Hematopoietic multipotent progenitor cell treated with erythropoietin and hydrocortisone succinate and interleukin-3 and kit ligand, for 8 days (in vitro differentiated cells): ENCODE results near the gene DLG2.
"Not testable (repeated sequence)": the region's sequence is repeated elsewhere in the genome, so short reads cannot be mapped to it uniquely, and the experiment has no call there.

Experiments
- DNase-seq: peaks from one replicate; pipeline ENCODE4 v3.0.0-alpha.2; 2015

The DLG2 gene

GRCh38 chr11:83641511-83641910 lies 1985.6 kb downstream of the DLG2 start:
- no peak for DNase-seq

- no peak for DNase-seq
Observed at GRCh38 chr11:83639995-83640758, 1987.0 kb downstream of the DLG2 start.

GRCh38 chr11:83635166-83635565 lies 1992.0 kb downstream of the DLG2 start:
- no peak for DNase-seq

GRCh38 chr11:83630211-83630610 lies 1996.9 kb downstream of the DLG2 start:
- no peak for DNase-seq

GRCh38 chr11:83629775-83630174 lies 1997.4 kb downstream of the DLG2 start:
- DNase-seq = no peak

GRCh38 chr11:83628622-83629355 lies 1998.4 kb downstream of the DLG2 start:
- DNase-seq = no peak

GRCh38 chr11:83625336-83625735 lies 2001.8 kb downstream of the DLG2 start:
- DNase-seq = no peak

GRCh38 chr11:83617671-83618070 lies 2009.5 kb downstream of the DLG2 start:
- DNase-seq = no peak

- no peak for DNase-seq
Observed at GRCh38 chr11:83613767-83614121, 2013.4 kb downstream of the DLG2 start.

- no peak for DNase-seq
Observed at GRCh38 chr11:83612891-83613766, 2014.0 kb downstream of the DLG2 start.

GRCh38 chr11:83611600-83611999 lies 2015.5 kb downstream of the DLG2 start:
- no peak for DNase-seq

GRCh38 chr11:83611031-83611430 lies 2016.1 kb downstream of the DLG2 start:
- no peak for DNase-seq

GRCh38 chr11:83609191-83609590 lies 2018.0 kb downstream of the DLG2 start:
- DNase-seq = no peak

GRCh38 chr11:83608571-83608970 lies 2018.6 kb downstream of the DLG2 start:
- DNase-seq = no peak

GRCh38 chr11:83601914-83602527 lies 2025.1 kb downstream of the DLG2 start:
- DNase-seq = no peak

- DNase-seq = no peak
Observed at GRCh38 chr11:83601201-83601913, 2025.8 kb downstream of the DLG2 start.

GRCh38 chr11:83600661-83601060 lies 2026.5 kb downstream of the DLG2 start:
- no peak for DNase-seq

GRCh38 chr11:83599066-83599465 lies 2028.1 kb downstream of the DLG2 start:
- DNase-seq = no peak

- DNase-seq = not testable (repeated sequence)
Observed at GRCh38 chr11:83587797-83588196, 2039.3 kb downstream of the DLG2 start.

GRCh38 chr11:83583757-83584366 lies 2043.3 kb downstream of the DLG2 start:
- DNase-seq = no peak

- no peak for DNase-seq
Observed at GRCh38 chr11:83574519-83574918, 2052.6 kb downstream of the DLG2 start.
